ENCODE data around the gene BIRC2. TPM values are rescaled to one million over a fixed set of nuclear protein-coding genes. Genes with fewer than 3 reads are reported as not detected.

Gene BIRC2
- total and polyA plus RNA-seq, 2 experiments from 2014 or later: 15.3 to 25.2 TPM

- TF ChIP-seq ZNF462 (CRISPR knock-in tag; IDR thresholded peaks at IDR 0.05) (no peak), EZH2 (IDR thresholded peaks at IDR 0.05; ENCODE audit: low read depth, unreplicated experiment) (no peak)
Observed at GRCh38 chr11:102426570-102426969, 79.6 kb downstream of the BIRC2 start (continued).

GRCh38 chr11:102427068-102427467 lies 80.1 kb downstream of the BIRC2 start:
- Histone ChIP-seq H4K20me1 (replicated peaks; ENCODE audit: insufficient read depth) (peaks cover 9% of the 10 kb centered on the region), H3K4me3 (no peak overlapping the region), H3F3A (replicated peaks; ENCODE audit: low read depth) (no peaks in the 10 kb centered on the region), H2AFZ (no peak overlapping the region), H3K9me2 (ENCODE audit: insufficient read depth) (no peaks in the 10 kb centered on the region), H3K4me2 (0 out of 2 replicates have a peak overlapping the region, but pooled peaks have one; percentile 30), H3K4me1 (ENCODE audit: insufficient read depth) (peaks cover 12% of the 10 kb centered on the region; the same call in 1 of the 2 replicates), H3K36me3 (ENCODE audit: insufficient read depth) (0 out of 2 replicates have a peak, but pooled peaks cover 2% of the 10 kb centered on the region), H3K27me3 (ENCODE audit: insufficient read depth) (no peaks in the 10 kb centered on the region), H3K79me2 (replicated peaks; ENCODE audit: insufficient read depth) (peaks cover 12% of the 10 kb centered on the region), H3K27ac (ENCODE audit: low read depth) (no peak overlapping the region)
- H3K4me3 Mint-ChIP-seq: no peak overlapping the region
- H3K4me1 Mint-ChIP-seq: peaks cover 24% of the 10 kb centered on the region
- no peak for DNase-seq (ENCODE audit: low spot score)
- ATAC-seq: no peak
- no peak overlapping the region for H3K27ac Mint-ChIP-seq
- peaks cover 9% of the 10 kb centered on the region for H3K9me3 Mint-ChIP-seq
- H3K27me3 Mint-ChIP-seq (ENCODE audit: insufficient read depth, low read depth, poor library complexity): peaks cover 9% of the 10 kb centered on the region
- TF ChIP-seq CTCF (conservative IDR thresholded peaks at IDR 0.05; ENCODE audit: low read depth in 2 of 2) (no peak), JUNB (IDR thresholded peaks at IDR 0.05; ENCODE audit: unreplicated experiment) (no peak), CREB1 (CRISPR knock-in tag; IDR thresholded peaks at IDR 0.05; ENCODE audit: low read depth) (no peak), ZNF114 (CRISPR knock-in tag; IDR thresholded peaks at IDR 0.05) (no peak), EZH2phosphoT487 (IDR thresholded peaks at IDR 0.05; ENCODE audit: unreplicated experiment) (no peak), ZNF331 (CRISPR knock-in tag; IDR thresholded peaks at IDR 0.05; ENCODE audit: low read depth) (no peak), POLR2AphosphoS5 (IDR thresholded peaks at IDR 0.05; ENCODE audit: low read depth) (no peak)
- H3K36me3 Mint-ChIP-seq (ENCODE audit: low read depth): peaks cover 25% of the 10 kb centered on the region

Small RNA genes lying within 50 kb of the gene (small RNA-seq; reads per million reads assigned to genes)
- not detected for gene AP000942.3 (ENCODE audit: low replicate concordance)
- gene AP000942.4 (ENCODE audit: low replicate concordance): not detected
- not detected for gene RNU6-952P (ENCODE audit: low replicate concordance)

Other genes with a start within 250 kb of the BIRC2 start
- gene YAP1, start 236.8 kb upstream of the BIRC2 start, total RNA-seq (2014; rRNA removed; shearing (Covaris generic)): 132 and 155 TPM in 2 replicates
- gene YAP1, start 236.8 kb upstream of the BIRC2 start, polyA plus RNA-seq (2016; fragmentation: Nextera tagmentation; extraction: Ambion mirVana): 17.2 and 19.5 TPM in 2 replicates
- gene BIRC3, start 29.7 kb upstream of the BIRC2 start, total RNA-seq (2014; rRNA removed; shearing (Covaris generic)): 0.03 TPM in 1 of 2 replicates, not detected in the other
- 0.42 TPM in 1 of 2 replicates, not detected in the other for gene BIRC3, start 29.7 kb upstream of the BIRC2 start, polyA plus RNA-seq (2016; fragmentation: Nextera tagmentation; extraction: Ambion mirVana)
- 61.0 and 63.0 TPM in 2 replicates for gene TMEM123, start 105.6 kb downstream of the BIRC2 start, total RNA-seq (2014; rRNA removed; shearing (Covaris generic))
- gene TMEM123, start 105.6 kb downstream of the BIRC2 start, polyA plus RNA-seq (2016; fragmentation: Nextera tagmentation; extraction: Ambion mirVana): 37.6 and 44.1 TPM in 2 replicates
- gene MMP7, start 183.5 kb downstream of the BIRC2 start, total RNA-seq (2014; rRNA removed; shearing (Covaris generic)): not detected in 2 replicates
- not detected in 2 replicates for gene MMP7, start 183.5 kb downstream of the BIRC2 start, polyA plus RNA-seq (2016; fragmentation: Nextera tagmentation; extraction: Ambion mirVana)

Measured in GM23338 (cell line).